Endometrium (tissue), 2 donors: ENCODE data around the gene FLAD1.
"Not testable (repeated sequence)": the region's sequence is repeated elsewhere in the genome, so short reads cannot be mapped to it uniquely, and the experiment has no call there.

ENCODE experiments used
- FAIRE-seq: peaks from 2 replicates; lab custom pipeline; 2012; peaks lifted over from hg19 to GRCh38; lab: Jason Lieb, UNC
- donor health status: control.
- donor health status: control.

Gene FLAD1

GRCh38 chr1:154969860-154970452, 13.2 kb upstream of the FLAD1 start:
- no peak for FAIRE-seq

DNA sequence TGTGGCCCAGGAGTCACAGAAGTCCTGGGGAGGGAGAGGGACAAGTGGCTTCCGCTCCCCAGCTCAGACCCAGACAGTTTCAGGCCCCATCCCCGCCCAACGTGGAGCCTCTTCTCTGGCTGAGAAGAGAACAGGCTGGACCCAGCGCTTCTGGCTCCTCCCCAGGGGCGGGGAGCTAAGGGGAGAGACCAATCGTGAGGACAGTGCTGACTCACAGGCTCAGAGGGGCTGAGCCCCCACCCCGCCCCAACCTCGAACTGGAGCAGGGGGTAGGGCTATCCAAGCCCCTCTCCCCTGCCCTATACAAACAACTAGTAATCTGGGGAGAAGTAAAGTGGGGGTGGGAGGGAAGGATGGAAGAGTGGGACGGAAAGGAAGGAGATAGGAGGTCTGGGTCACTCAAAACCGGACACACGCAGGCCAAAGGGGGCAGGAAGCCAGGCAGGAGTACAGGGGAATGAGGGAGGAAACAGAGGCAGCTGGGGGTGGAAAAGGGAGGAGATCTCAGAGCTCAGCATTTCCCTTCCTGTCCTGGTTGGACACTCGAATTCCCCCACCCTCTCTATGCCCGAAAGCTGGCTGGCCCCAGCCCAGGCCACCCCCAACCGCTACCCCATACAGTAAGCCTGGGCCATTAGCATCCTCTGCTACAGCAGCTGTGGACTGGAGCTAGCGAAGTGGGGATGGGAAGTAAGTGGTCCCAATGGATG, 12.4 kb upstream of the FLAD1 start, which contains the start of gene SHC1:
SHC1 (minus strand) TSS at position 117 of the 710 bp plus-strand sequence. CDS start 221 bp downstream, outside the sequence.
- no peak for FAIRE-seq

GRCh38 chr1:154971341-154971998, 11.7 kb upstream of the FLAD1 start:
- no peak for FAIRE-seq

DNA sequence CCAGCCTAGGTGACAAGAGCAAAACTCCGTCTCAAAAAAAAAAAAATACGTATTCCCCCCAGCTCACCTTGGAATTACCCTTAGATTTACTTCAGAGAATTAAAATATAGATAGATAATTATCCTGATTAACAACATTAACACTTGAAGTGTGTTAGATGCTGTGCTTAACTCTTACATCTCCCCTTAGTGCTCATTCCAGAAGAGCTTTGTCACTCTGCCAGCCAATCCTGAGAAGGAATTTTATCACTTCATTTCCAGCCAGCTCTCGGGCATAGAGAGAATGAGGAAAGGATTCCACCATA, 11.0 kb upstream of the FLAD1 start:
- no peak for FAIRE-seq

DNA sequence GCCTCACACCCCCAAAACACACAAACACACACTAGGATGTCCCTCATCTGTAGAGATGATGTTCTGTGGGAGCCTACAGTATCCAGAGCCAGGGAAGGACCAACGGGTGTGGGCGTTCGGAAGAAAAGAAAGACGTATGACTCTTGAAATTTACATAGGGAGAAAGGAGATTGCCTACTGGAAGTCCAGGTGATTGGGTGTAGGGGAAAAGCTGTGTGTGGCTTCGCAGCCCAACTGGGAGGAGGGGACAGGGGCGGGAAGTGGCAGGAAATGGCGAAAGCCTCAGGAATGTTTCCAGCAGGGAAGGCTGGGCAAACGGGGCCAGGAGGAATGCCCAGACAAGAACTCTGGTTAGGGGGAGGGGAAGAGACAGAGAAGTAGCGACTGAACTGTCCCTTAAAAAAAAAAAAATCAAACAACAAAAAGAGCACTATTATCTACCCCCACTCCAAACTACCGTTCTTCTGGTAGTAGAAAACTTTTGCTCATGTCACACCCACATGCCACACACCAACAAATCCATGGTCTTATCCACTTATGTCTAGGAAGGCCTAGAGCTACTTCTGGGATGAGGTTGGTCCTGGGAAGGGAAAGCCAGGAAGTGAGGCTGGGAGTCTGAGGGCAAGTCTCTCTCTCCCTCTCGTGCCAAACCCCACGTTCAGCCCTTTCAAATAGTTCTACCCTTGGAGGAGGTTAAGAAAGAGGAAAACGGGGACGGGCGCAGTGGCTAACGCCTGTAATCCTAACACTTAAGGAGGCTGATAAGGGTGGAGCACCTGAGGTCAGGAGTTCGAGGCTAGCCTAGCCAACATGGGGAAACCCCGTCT, 10.4 kb upstream of the FLAD1 start:
- FAIRE-seq, result no peak

DNA sequence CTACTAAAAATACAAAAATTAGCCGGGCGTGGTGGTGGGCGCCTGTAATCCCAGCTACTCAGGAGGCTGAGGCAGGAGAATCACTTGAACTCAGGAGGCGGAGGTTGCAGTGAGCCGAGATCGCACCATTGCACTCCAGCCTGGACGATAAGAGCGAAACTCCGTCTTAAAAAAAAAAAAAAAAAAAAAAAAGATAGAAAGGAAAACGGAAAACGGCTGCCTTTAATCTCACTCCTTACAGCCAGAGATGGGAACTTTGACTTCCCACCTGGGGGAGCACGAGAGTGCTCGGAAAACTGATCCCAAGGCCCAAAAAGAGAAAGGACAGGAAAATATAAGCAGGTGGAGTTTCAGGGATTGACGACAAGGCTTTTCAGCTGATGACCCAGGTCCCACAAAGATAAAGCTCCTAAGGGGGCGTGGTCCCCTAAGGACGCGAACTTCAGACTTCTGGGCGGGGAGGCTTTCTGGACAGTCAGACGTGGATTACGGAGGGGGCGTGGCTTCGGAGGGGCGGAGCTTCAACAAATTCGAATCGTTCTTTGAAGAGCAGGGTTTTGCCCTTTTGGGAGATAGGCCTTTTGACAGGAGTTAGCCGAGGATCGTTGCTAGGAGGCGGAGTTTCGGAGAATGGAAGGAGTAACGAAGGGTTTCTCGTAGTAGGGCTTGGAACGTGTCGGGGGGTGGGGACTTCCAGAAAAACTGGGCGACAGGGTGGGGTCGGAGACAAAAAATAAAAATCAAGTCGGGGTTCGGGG, 9.6 kb upstream of the FLAD1 start:
- FAIRE-seq, result peak; percentile 85

GRCh38 chr1:154974102-154974807, 8.9 kb upstream of the FLAD1 start, which contains the start of gene CKS1B:
CKS1B (plus strand) TSS chr1:154974681; CDS start chr1:154974746, 65 bp downstream.
- peak; percentile 99 for FAIRE-seq

GRCh38 chr1:154974808-154975408, 8.2 kb upstream of the FLAD1 start:
- FAIRE-seq, result peak; percentile 55

- no peak for FAIRE-seq
Observed at GRCh38 chr1:154975409-154976059, 7.6 kb upstream of the FLAD1 start.

- not testable (repeated sequence) for FAIRE-seq
Observed at GRCh38 chr1:154977762-154978161, 5.4 kb upstream of the FLAD1 start.

GRCh38 chr1:154978360-154978759, 4.8 kb upstream of the FLAD1 start:
- FAIRE-seq, result no peak

DNA sequence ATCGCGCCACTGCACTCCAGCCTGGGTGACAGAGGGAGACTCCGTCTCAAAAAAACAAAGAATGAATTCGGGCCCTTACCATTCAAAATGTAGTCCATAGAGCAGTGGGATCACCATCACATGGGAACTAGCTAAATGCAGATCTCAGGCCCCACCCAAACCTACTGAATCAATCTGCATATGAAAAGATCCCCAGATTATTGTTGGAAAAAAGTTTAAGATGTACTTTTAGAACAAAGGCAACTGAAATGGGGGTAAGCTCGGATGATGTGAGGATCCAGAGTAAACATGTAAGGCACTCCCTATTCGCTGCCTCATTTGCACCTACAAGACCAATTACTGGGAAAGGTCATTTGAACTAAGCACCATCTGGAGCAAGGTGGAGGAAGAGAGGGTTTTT, 803 bp upstream of the FLAD1 start:
- FAIRE-seq, result no peak

GRCh38 chr1:154983776-154984466, 777 bp downstream of the FLAD1 start:
- FAIRE-seq, result no peak

DNA sequence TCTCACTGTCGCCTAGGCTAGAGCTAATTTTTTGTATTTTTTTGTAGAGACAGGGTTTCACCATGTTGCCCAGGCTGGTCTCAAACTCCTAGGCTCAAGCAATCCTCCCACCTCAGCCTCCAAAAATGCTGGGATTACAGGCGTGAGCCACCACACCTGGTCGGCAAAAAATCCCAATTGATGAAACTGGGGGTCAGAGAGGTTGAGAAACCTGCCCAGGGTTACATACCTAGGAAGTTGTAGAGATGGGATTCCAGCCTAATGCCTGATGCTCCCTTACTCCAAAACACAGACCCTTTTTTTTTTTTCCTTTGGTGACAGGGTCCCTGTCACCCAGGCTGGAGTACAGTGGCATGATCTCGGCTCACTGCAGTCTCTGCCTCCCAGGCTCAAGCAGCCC, 3.6 kb downstream of the FLAD1 start:
- not testable (repeated sequence) for FAIRE-seq

DNA sequence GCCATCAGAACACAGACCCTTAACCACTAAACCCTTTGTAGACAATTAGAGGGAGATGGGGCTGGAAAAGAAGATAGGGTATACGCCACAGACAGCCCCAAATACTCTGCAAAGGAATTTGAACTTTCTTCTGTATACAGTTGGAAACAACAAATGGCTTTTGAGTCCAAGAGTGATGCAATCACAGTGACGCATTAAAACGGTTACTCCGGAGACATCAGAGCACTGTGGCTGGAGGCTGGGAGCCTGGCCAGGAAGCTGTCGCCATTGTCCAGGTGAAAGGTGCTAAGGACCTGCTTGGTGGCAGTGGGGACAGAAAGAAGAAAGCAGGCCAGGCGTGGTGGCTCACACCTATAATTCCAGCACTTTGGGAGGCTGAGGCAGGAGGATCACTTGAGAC, 4.2 kb downstream of the FLAD1 start:
- no peak for FAIRE-seq

GRCh38 chr1:154988058-154988954, 5.2 kb downstream of the FLAD1 start:
- no peak for FAIRE-seq

- FAIRE-seq, result no peak
Observed at GRCh38 chr1:154989195-154989860, 6.2 kb downstream of the FLAD1 start.

- no peak for FAIRE-seq
Observed at GRCh38 chr1:154990276-154990675, 7.1 kb downstream of the FLAD1 start.
